Esophagus muscularis mucosa (tissue), 3 donors: ENCODE results near the gene MANEAL.

Experiments used
- CTCF ChIP-seq, 3 experiments: fragments of 200-600 bp in 2 of 3; fragments of 450-650 bp in 1 of 3; sonication (generic) in 2 of 3; IDR thresholded peaks; one replicate each; pipeline ENCODE4 v1.5.1; 2017 to 2019; ENCODE audit warnings: antibody characterized with exemption in 3 of 3, mild to moderate bottlenecking in 2 of 3, moderate library complexity in 1 of 3
- POLR2A ChIP-seq: fragments of 450-650 bp; IDR thresholded peaks from one replicate; pipeline ENCODE4 v1.6.1; 2017; ENCODE audit warnings: antibody characterized with exemption, moderate library complexity, mild to moderate bottlenecking, low read depth

- TF ChIP-seq CTCF (IDR thresholded peaks at IDR 0.05) (no peak), POLR2A (no peak)
Observed at GRCh38 chr1:37802439-37802838, 8.8 kb downstream of the MANEAL start.
